Measurements from ENCODE around the gene NKX1-2.

The NKX1-2 gene

GRCh38 chr10:124482236-124482800, 32.5 kb upstream of the NKX1-2 start:
- DNase-seq (ENCODE audit: low read depth in 1 of 2, low spot score in 1 of 2), result no peak
- H3K27me3 ChIP-seq (ENCODE audit: insufficient read depth, poor library complexity, severe bottlenecking), result no peaks in the 10 kb centered on the region
- no peak overlapping the region for H3K27ac ChIP-seq (replicated peaks)
- TF ChIP-seq GABPA (IDR thresholded peaks at IDR 0.05; ENCODE audit: low read depth), result no peak
- TF ChIP-seq CTCF (IDR thresholded peaks at IDR 0.05; ENCODE audit: insufficient read depth, low read length), result no peak
- TF ChIP-seq SPI1 (IDR thresholded peaks at IDR 0.05; ENCODE audit: borderline replicate concordance, low read depth), result no peak
- H3K4me3 ChIP-seq (replicated peaks; ENCODE audit: insufficient read depth, low read length), result no peak overlapping the region

GRCh38 chr10:124481717-124482116, 31.9 kb upstream of the NKX1-2 start:
- no peaks in the 10 kb centered on the region for H3K27me3 ChIP-seq (ENCODE audit: insufficient read depth, poor library complexity, severe bottlenecking)
- no peak for TF ChIP-seq POLR2AphosphoS5 (IDR thresholded peaks at IDR 0.05; ENCODE audit: low read depth)
- TF ChIP-seq REST (IDR thresholded peaks at IDR 0.05; ENCODE audit: insufficient replicate concordance, low read depth), result no peak
- no peak for TF ChIP-seq GABPA (IDR thresholded peaks at IDR 0.05; ENCODE audit: low read depth)
- no peak for TF ChIP-seq CTCF (IDR thresholded peaks at IDR 0.05; ENCODE audit: insufficient read depth, low read length)
- TF ChIP-seq SPI1 (IDR thresholded peaks at IDR 0.05; ENCODE audit: borderline replicate concordance, low read depth), result no peak
- no peak overlapping the region for H3K4me3 ChIP-seq (replicated peaks; ENCODE audit: insufficient read depth, low read length)
- H3K27ac ChIP-seq (replicated peaks), result no peak overlapping the region
- DNase-seq (ENCODE audit: low read depth in 1 of 2, low spot score in 1 of 2), result no peak

GRCh38 chr10:124480860-124481259, 31.0 kb upstream of the NKX1-2 start:
- no peaks in the 10 kb centered on the region for H3K27me3 ChIP-seq (ENCODE audit: insufficient read depth, poor library complexity, severe bottlenecking)
- TF ChIP-seq REST (IDR thresholded peaks at IDR 0.05; ENCODE audit: insufficient replicate concordance, low read depth), result no peak
- no peak for TF ChIP-seq SPI1 (IDR thresholded peaks at IDR 0.05; ENCODE audit: borderline replicate concordance, low read depth)
- TF ChIP-seq CTCF (IDR thresholded peaks at IDR 0.05; ENCODE audit: insufficient read depth, low read length), result no peak
- no peak for TF ChIP-seq POLR2AphosphoS5 (IDR thresholded peaks at IDR 0.05; ENCODE audit: low read depth)
- no peak for TF ChIP-seq GABPA (IDR thresholded peaks at IDR 0.05; ENCODE audit: low read depth)
- H3K27ac ChIP-seq (replicated peaks), result no peak overlapping the region
- no peak overlapping the region for H3K4me3 ChIP-seq (replicated peaks; ENCODE audit: insufficient read depth, low read length)
- DNase-seq (ENCODE audit: low read depth in 1 of 2, low spot score in 1 of 2), result no peak

GRCh38 chr10:124478515-124478914, 28.7 kb upstream of the NKX1-2 start:
- Histone ChIP-seq H3K4me3 (replicated peaks; ENCODE audit: insufficient read depth, low read length) (no peak overlapping the region), H3K27ac (replicated peaks) (no peak overlapping the region), H3K27me3 (ENCODE audit: insufficient read depth, poor library complexity, severe bottlenecking) (no peaks in the 10 kb centered on the region)
- no peak for DNase-seq (ENCODE audit: low read depth in 1 of 2, low spot score in 1 of 2)
- TF ChIP-seq CTCF (IDR thresholded peaks at IDR 0.05; ENCODE audit: insufficient read depth, low read length) (no peak), SPI1 (IDR thresholded peaks at IDR 0.05; ENCODE audit: borderline replicate concordance, low read depth) (no peak), REST (IDR thresholded peaks at IDR 0.05; ENCODE audit: insufficient replicate concordance, low read depth) (no peak), GABPA (IDR thresholded peaks at IDR 0.05; ENCODE audit: low read depth) (no peak), POLR2AphosphoS5 (IDR thresholded peaks at IDR 0.05; ENCODE audit: low read depth) (no peak)

All from HL-60 (cell line).